Suprapubic skin (tissue), 4 donors: ENCODE measurements around the gene CDK5RAP2.

ENCODE experiments used
- CTCF ChIP-seq, 2 donors: fragments of 200-600 bp in 1 of 2; fragments of 450-650 bp in 1 of 2; sonication (generic) in 1 of 2; IDR thresholded peaks; one replicate each; pipeline ENCODE4 v1.5.1; 2016 to 2019; ENCODE audit warnings: antibody characterized with exemption in 2 of 2, mild to moderate bottlenecking in 1 of 2, moderate library complexity in 1 of 2
- EP300 ChIP-seq: sonication (generic); formaldehyde crosslinking; IDR thresholded peaks from one replicate; pipeline ENCODE4 v1.6.1; 2017; ENCODE audit warnings: antibody characterized with exemption
- POLR2A ChIP-seq, 2 donors: fragments of 450-650 bp; IDR thresholded peaks; one replicate each; pipeline ENCODE4 v1.6.1; 2017; ENCODE audit warnings: antibody characterized with exemption in 2 of 2, mild to moderate bottlenecking in 2 of 2, moderate library complexity in 2 of 2
- POLR2AphosphoS5 ChIP-seq, 3 donors: sonication (generic); formaldehyde crosslinking; IDR thresholded peaks; one replicate each; pipeline ENCODE4 v1.6.1; 2017; ENCODE audit warnings: antibody characterized with exemption in 3 of 3

GRCh38 chr9:120397453-120397852 lies 182.5 kb downstream of the CDK5RAP2 start:
- no peak for TF ChIP-seq POLR2A (IDR thresholded peaks at IDR 0.05)
- TF ChIP-seq CTCF (IDR thresholded peaks at IDR 0.05): no peak
- TF ChIP-seq EP300: no peak
- no peak for TF ChIP-seq POLR2AphosphoS5 (IDR thresholded peaks at IDR 0.05)
